Bronchial epithelial cell (primary cell): ENCODE data around the gene MT1H. TPM values are rescaled to one million over a fixed set of nuclear protein-coding genes. Genes with fewer than 3 reads are reported as not detected.
A peak's percentile ranks its signal among the peaks of the same experiment; 100 is the strongest.
"Not testable (repeated sequence)": the region's sequence is repeated elsewhere in the genome, so short reads cannot be mapped to it uniquely, and the experiment has no call there.

ENCODE experiments used
- DNase-seq: peaks from one replicate; pipeline ENCODE4 v3.0.0-alpha.2; 2010; ENCODE audit warnings: low read depth
- FAIRE-seq: peaks from 2 replicates; lab custom pipeline; 2011; peaks lifted over from hg19 to GRCh38; lab: Jason Lieb, UNC
- H3K27me3 ChIP-seq: 2 replicates; pipeline ENCODE4 v1.5.1; 2011; ENCODE audit warnings: low read length; ENCODE audit not compliant: control insufficient read depth, insufficient read depth
- H3K36me3 ChIP-seq: 2 replicates; pipeline ENCODE4 v1.5.1; 2011; ENCODE audit warnings: low read length; ENCODE audit not compliant: control insufficient read depth, insufficient read depth
- H3K4me3 ChIP-seq: 2 replicates; pipeline ENCODE4 v1.5.1; 2011; ENCODE audit warnings: mild to moderate bottlenecking, low read depth, low read length, control low read depth
- total RNA-seq: library from RNA; depleted of rRNA; stranded (reverse); fragments of >200 nt; gene quantifications from 2 replicates; pipeline ENCODE4 v1.2.1, GENCODE V29; 2014
- TF ChIP-seq, protein P1 (sequence below): IDR thresholded peaks from 2 replicates; pipeline ENCODE4 v1.5.1; 2011; ENCODE audit warnings: mild to moderate bottlenecking, moderate library complexity, low read length, control low read depth, inconsistent platforms; ENCODE audit not compliant: insufficient read depth, severe bottlenecking

MT1H gene
- total RNA-seq, 1 donor from 2014 or later: not detected

DNA sequence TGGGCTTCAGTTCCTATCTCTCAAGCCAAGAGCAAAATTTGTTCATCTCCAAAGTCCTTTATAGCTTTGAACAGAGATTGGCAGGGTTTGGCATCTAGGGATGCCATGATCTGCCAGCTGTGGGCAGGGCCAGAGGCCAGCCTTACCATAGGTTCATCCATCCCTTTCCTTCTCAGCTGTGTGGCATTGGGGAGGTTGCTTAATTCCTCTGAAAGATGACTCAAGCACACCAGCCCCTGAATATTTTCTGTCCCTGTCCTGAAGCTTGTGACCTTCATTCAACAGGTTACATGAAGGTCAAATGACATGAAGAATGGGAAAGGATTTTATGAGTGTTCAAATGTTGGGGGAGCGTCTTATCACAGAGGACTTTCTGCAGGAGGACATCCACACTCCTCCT is 5.1 kb upstream of the MT1H start:
- H3K36me3 ChIP-seq: no peaks in the 10 kb centered on the region
- no peak for DNase-seq
- FAIRE-seq: no peak
- peaks cover 15% of the 10 kb centered on the region for H3K27me3 ChIP-seq
- TF ChIP-seq, protein P1, sequence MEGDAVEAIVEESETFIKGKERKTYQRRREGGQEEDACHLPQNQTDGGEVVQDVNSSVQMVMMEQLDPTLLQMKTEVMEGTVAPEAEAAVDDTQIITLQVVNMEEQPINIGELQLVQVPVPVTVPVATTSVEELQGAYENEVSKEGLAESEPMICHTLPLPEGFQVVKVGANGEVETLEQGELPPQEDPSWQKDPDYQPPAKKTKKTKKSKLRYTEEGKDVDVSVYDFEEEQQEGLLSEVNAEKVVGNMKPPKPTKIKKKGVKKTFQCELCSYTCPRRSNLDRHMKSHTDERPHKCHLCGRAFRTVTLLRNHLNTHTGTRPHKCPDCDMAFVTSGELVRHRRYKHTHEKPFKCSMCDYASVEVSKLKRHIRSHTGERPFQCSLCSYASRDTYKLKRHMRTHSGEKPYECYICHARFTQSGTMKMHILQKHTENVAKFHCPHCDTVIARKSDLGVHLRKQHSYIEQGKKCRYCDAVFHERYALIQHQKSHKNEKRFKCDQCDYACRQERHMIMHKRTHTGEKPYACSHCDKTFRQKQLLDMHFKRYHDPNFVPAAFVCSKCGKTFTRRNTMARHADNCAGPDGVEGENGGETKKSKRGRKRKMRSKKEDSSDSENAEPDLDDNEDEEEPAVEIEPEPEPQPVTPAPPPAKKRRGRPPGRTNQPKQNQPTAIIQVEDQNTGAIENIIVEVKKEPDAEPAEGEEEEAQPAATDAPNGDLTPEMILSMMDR: no peak
- no peak overlapping the region for H3K4me3 ChIP-seq

DNA sequence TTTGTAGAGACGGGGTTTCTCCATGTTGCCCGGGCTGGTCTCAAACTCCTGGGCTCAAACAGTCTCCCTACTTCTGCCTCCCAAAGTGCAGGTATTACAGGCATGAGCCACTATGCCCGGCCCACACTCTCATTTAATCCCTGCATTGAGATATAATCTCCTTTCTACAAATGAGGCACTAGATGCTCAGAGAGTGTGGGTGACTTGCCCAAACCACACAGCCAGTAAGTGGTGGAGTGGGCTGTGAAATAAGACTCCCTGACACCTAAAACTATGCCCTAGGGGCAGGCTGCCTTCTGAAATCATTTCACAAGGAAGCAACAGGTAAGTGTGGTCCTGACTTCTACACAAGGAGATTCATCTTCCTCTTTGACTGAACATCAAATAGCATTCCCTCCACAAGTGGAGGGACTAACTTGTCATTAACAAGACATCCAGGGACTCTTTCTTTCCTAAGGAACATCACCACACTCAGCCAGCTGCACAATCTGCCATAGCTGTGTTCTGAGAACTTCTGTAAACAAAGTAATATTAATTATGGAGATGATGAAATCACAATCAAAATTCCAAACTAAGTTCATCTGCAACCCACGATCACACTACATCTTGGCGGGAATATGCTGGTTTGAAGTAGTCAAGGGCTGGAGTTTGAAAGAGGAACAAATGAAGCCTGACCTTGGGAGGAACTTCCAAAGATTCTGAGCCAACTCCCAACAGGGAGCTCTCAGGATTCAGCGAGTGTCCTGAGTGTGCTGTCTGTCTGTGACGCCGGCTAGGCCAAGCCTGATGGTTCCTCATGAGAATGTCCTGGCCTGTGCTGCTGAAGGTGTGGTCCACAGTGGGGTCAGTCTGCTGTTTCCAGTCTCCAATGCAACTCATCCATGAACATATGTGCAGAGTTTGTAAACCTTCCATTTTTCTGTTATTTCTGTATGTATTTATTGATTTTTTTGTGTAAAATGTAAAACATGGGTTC is 4.0 kb upstream of the MT1H start:
- not testable (repeated sequence) for DNase-seq, H3K36me3 ChIP-seq, H3K4me3 ChIP-seq
- H3K27me3 ChIP-seq: peaks cover 24% of the 10 kb centered on the region
- FAIRE-seq: peak; percentile 94

DNA sequence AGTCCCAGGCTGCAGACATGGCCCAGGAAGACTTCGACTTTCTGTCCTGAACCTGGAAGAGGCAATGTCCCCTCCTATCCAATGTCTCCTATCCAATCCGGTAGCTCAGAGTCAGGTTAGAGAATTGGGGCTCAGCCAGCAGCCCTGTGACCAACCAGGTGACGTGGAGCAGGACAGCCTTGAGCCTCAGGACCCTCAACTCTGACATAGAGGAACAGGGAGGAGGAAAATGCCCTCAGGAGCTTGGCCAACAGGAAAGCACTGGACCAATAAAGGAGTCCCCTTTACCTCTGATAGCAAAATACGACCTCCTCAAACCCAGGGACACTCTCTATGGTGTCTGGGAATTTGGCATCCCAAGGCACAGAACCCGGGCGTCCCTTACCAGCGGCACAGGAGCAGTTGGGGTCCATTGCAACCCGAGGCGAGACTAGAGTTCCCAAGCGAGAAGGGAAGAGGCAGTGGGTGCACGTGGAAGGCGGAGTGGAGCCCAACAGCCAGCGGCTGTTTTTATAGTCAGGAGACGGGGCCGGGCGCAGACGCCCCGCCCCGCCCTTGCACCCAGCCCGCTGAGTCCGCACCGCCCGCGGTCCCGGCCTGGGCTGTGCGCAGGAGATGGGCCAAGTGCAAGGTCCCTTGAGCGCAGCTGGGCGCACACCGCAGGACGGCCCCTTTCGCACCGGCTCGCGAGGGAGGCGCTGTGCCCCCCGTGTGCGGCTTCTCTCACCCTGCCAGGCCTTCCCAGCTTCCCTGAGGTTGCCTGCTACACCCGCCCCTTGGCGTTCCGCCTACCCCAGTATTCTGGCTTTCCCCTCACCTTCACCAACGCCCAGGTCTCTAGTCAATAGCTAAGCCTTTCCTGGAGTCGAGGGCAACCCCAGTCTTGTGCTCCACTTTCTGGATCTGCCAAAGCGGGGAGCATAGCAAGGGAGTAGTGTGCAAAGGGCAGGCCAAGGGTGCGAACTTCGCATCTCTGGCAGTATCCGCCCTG is 1.7 kb upstream of the MT1H start, which contains the start of gene MT1G:
MT1G (minus strand) TSS at position 485 of the 991 bp plus-strand sequence; CDS start at position 413, 72 bp downstream.
- FAIRE-seq: no peak
- peaks cover 25% of the 10 kb centered on the region for H3K27me3 ChIP-seq
- no peak for DNase-seq
- TF ChIP-seq, protein P1: no peak
- H3K4me3 ChIP-seq: no peak within 1 kb of the TSS
- no peaks in the 10 kb centered on the region for H3K36me3 ChIP-seq

DNA sequence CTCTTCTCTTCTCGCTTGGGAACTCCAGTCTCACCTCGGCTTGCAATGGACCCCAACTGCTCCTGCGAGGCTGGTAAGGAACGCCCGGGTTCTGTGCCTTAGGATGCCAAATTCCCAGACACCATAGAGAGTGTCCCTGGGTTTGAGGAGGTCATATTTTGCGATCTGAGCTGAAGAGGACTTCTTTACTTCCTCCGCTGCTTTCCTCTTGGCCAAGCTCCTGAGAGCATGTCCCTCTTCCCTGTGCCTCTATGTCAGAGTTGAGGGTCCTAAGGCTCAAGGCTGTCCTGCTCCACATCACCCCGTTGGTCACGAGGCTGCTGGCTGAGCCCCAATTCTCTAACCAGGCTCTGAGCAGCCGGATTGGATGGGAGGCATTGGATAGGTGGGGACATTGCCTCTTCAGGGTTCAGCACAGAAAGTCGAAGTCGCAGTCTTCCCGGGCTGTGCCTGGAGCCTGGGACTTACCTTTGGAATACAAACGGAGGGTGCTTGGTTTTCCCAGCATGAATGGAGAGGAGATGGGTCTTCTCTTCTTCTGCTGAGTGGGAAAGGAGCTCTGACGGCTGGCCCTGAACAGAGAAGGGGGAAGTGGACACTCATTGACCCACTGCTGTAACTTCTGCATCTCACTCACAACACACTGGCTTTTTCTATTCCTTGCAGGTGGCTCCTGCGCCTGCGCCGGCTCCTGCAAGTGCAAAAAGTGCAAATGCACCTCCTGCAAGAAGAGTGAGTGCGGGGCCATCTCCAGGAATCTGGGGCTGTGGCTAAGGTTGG is 416 bp downstream of the MT1H start:
- peaks cover 25% of the 10 kb centered on the region for H3K27me3 ChIP-seq
- H3K36me3 ChIP-seq: no peaks in the 10 kb centered on the region
- no peak overlapping the region for H3K4me3 ChIP-seq
- TF ChIP-seq, protein P1: no peak
- FAIRE-seq (no peak), DNase-seq (no peak)

DNA sequence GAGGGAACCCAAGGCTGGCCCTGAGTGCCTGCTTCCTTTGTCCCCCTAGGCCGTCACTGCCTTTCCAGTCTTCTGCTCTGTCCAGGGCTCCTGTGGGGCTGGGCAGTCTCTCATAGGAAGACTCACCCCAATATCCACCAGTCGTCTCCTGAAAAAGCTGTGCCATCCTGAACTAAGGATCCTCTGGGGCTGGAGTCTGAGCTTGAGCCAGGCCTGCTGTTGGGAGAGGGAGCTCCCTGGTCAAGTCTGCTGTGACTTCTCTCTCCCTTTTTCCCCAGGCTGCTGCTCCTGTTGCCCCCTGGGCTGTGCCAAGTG is 963 bp downstream of the MT1H start:
- TF ChIP-seq, protein P1: no peak
- Histone ChIP-seq H3K4me3 (no peak overlapping the region), H3K36me3 (no peaks in the 10 kb centered on the region), H3K27me3 (peaks cover 25% of the 10 kb centered on the region)
- DNase-seq: no peak
- no peak for FAIRE-seq

DNA sequence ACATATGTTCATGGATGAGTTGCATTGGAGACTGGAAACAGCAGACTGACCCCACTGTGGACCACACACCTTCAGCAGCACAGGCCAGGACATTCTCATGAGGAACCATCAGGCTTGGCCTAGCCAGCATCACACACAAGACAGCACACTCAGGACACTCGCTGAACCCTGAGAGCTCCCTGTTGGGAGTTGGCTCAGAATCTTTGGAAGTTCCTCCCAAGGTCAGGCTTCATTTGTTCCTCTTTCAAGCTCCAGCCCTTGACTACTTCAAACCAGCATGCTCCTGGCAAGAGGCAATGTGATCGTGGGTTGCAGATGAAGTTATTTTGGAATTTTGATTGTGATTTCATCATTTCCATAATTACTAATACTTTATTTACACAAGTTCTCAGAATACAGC is 2.1 kb downstream of the MT1H start:
- peaks cover 25% of the 10 kb centered on the region for H3K27me3 ChIP-seq
- FAIRE-seq: peak; percentile 88
- DNase-seq: peak; percentile 46
- not testable (repeated sequence) for H3K36me3 ChIP-seq, H3K4me3 ChIP-seq

DNA sequence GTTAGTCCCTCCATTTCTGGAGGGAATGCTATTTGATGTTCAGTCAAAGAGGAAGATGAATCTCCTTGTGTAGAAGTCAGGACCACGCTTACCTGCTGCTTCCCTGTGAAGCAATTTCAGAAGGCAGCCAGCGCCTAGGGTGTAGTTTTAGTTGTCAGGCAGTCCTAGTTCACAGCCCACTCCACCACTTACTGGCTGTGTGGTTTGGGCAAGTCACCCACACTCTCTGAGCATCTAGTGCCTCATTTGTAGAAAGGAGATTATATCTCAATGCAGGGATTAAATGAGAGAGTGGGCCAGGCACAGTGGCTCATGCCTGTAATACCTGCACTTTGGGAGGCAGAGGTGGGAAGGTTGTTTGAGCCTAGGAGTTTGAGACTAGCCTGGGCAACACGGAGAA is 2.6 kb downstream of the MT1H start:
- not testable (repeated sequence) for H3K36me3 ChIP-seq, FAIRE-seq, DNase-seq, H3K4me3 ChIP-seq
- H3K27me3 ChIP-seq: peaks cover 21% of the 10 kb centered on the region
